GM19193 (cell line): ENCODE data around the gene EMCN.

Experiments
- POLR2A ChIP-seq: IDR thresholded peaks from 4 replicates; pipeline ENCODE4 v1.6.1; 2011; ENCODE audit not compliant: insufficient read depth, insufficient read length; ENCODE audit errors: extremely low read depth

Gene EMCN

DNA sequence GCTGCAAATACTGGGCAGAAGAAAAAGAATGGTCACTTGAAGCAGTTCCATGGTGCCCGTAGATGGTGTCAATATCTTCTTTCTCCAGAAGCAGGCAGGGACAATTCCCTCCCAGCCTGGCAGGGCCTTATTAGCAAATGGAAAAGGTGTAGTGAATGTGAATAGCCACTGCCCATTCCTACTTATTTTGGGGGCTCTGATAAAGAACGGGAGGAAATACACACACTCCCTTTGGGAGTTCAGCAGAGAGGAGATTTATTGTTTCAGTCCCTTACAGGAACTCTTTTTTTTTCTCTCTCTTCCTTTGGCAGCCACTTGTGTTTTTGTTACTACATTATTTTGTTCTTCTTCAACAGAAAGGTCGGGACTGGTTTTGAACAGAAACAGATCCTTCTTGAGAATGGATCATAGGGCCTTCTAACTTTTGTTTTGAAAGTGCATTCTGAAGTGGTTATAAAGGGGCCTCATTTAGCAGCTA, at the start of gene EMCN:
Gene EMCN (minus strand): TSS at position 159 of the 478 bp plus-strand sequence. CDS start 108 bp downstream, at position 51.
- TF ChIP-seq POLR2A: no peak

DNA sequence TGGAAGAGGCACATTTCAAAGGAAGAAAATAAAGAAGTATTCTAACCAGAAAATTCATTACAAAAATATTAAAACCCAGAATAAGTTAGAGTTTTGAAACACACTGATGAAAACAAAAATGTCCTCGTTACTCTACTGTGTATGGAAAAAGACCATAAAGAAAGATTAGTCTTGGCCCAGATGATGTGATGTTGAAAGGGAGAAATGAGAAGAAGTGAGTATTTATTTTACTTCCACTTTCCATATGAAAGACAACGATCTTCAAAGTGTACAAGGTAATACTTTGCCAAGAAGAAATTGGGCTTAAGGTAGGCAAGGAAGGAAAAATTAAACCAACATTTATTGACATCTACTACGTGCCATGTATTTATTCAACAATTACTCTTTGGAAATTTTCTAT, 48.6 kb upstream of the EMCN start:
- TF ChIP-seq POLR2A: no peak

- TF ChIP-seq POLR2A: no peak
These were observed 39.5 kb upstream of the EMCN start for GRCh38 chr4:100557306-100557705.

DNA sequence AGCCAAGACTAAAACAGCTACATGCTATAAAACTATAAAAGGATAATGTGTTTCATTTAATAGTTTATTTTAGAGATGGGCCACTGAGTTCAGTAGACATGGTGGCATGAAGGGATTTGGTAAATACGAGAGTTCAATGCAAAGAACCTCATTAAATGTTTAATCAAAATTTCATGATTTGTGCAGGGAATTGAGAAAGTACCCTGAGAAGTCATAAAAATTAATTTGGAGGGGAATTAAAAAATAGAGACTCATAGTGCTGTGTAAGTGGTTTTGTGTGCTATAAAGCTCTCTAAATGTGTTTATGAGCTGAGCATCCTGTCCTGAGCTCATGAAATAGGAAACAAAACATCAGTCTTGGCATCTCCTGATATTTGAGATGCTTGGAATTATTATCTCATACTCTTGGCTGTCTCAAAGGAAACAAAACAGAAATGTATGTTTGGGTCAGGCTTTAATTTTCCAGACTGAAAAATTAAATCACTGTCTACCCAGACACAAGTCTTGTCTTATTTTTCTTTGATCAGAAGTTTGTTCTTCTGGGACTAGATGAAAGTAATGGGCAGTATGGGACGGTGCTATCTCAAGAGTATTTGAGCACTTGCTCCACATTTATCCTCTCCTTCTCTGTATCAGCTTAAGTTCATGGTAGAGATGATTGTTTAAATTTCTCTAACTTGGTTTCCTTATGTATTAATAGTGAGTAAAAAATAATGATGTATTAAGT, 38.0 kb upstream of the EMCN start:
- no peak for TF ChIP-seq POLR2A

DNA sequence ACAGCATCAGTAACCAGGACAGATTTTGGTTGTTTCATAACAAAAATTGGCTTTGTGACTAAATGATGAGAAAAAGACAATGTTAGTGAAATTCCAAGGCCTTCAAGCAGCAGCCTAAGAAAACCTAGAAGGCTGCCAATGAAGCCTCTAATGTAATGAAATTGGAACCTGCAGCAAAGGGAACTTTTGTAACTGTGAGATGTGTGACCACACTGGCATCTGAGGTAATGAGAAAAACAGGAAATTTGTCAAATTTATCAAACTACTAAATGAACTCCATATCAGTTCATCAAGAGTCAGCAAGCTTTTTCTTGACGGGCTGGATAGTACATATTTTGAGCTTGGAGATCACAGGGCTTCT, 30.4 kb upstream of the EMCN start:
- TF ChIP-seq POLR2A: no peak

- TF ChIP-seq POLR2A: no peak
These were observed 29.8 kb upstream of the EMCN start for GRCh38 chr4:100547541-100548199.

DNA sequence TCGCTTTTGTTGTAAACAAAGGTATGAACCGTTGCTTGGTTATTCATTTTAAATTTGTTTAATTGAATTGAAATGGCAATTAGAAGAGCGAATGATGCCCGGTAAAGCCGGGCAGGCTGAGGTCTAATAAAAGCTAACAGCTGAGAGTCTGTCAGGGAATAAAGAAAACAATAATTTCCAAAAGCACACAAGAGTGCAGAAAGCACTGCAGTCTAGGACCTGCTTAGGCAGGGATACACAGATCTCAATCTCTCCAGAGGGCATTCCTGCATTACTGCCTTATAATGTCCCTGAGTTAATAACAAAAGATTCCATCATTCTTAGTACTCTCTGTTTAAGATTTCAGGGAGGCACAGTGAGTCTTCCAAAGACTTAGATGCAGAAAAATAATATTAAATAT, 27.6 kb upstream of the EMCN start:
- TF ChIP-seq POLR2A: no peak

GRCh38 chr4:100540131-100540530, 22.3 kb upstream of the EMCN start:
- TF ChIP-seq POLR2A: no peak

GRCh38 chr4:100539706-100540105, 21.9 kb upstream of the EMCN start:
- no peak for TF ChIP-seq POLR2A

DNA sequence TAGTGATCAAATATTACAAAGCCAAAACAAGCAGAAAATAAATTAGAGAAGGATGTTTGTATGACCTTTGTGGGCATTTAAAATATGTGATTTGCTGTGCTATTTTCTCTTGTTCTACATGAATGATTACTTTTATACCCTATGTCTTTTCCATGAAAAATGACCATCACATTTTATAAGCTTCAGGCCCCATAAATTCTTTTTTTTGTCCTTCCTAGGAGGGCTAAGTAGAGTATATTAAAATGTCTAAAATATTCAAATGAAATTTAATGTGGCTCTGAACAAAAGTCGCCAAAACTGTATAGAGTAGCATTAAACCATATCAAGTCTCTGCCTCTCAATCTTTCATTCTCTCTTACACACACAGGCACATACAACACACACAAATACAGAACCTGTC, 15.9 kb upstream of the EMCN start:
- no peak for TF ChIP-seq POLR2A

DNA sequence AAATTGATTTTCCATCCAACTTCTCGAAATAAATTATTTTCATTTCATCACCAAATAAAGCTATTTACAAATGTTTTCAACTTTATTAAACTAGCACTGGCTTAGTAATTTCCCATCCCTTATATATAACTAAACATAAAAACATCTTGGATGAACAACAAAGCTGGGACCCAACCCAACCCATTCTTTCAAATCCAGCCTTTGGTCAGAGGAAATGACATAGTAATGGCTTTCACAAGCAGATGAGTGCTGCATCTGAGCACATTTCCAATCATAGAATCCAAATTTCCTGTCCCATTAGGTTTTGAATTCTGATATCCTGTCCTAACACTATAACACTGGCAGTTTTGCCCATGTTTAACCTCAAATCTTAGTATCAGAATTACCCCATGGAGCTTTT, 7.9 kb upstream of the EMCN start:
- no peak for TF ChIP-seq POLR2A

- no peak for TF ChIP-seq POLR2A
These were observed 1.4 kb upstream of the EMCN start for GRCh38 chr4:100519205-100519604.

- no peak for TF ChIP-seq POLR2A
These were observed 1.6 kb downstream of the EMCN start for GRCh38 chr4:100516225-100516624.

DNA sequence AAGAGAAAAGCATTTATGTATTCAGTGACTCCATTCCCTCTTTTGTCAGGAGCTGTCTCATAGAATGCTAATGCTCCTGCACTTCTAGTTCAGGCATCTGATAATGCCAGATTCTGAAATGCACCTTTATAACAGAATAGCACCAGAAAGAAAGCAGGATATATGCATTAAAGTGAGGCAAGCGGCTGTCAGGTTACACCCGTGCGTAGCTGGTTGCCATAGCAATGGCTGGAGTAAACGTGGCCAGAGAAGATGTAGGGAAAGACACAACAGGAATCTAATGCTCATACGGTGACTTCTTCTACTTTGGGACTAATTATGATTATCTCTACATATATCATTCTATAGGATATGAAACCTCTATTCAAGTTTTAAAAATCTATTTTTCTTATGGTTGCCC, 5.9 kb downstream of the EMCN start:
- TF ChIP-seq POLR2A: no peak

GRCh38 chr4:100510551-100510950, 7.3 kb downstream of the EMCN start:
- TF ChIP-seq POLR2A: no peak

DNA sequence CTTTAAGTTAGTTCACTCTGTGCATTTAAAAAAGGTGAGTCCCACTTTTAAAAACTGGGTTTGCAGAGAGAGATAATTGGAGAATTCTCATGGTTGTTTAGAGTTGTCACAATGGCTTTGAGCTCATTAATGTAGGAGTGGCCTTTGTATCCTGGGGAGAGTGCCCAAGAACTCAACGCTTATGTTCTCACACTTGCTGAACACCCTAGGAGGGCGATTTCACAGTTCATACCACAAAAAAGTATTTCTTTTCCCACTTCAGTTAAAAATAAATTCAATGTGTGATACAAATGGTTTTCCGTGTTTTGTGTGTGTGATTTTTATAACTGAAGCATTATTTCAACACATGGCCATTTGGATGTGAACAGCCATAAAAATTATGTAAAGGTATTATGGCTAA, 8.4 kb downstream of the EMCN start:
- no peak for TF ChIP-seq POLR2A
